ENCODE results near the gene ASXL1.

DNA sequence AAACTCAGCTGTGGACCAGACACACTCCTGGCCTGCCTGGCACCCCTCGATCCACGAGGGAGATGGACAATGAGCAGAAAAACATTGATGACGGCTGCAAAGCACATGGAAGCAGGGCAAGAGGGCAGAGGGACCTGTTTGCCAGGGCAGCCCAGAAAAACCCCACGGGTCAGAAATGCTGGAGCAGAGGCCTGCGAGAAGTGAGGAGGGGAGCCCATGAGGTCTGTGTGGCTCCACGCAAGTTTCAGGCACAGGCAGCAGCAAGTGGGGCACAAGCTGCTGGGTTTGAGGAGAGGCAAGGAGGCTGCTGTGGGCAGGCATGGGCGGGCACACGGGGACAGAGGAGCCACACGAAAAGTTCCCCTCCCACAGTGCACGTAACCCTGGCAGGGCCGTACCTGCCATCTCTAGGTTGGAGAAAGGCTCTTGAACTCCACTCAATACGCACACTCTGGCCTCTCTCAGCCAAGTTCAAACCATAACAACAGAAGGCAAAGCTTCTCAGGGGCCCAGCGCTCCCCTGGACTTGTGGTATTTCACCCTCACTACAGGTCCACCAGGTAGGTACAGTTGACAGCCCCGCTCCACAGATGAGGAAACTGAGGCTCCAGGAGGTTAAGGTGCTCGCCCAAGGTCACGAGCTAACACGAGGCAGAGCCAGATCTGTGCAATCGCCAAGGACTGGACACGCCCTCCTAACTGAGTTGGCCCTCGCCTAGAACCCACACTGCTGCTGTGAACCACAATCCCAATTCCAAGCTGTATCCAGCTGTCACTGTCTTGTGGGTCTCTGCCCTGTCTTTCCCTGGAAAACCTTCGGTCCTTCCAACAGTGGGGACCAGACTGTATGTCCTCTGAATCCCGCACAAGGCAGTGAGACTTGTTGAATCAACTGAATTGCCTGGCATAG lies 118.8 kb downstream of the ASXL1 start:
- TF ChIP-seq CTCF (IDR thresholded peaks at IDR 0.05), result no peak
- TF ChIP-seq POLR2A (IDR thresholded peaks at IDR 0.05), result no peak
- TF ChIP-seq POLR2AphosphoS5 (IDR thresholded peaks at IDR 0.05; ENCODE audit: insufficient read depth in 1 of 2, low read depth in 1 of 2), result no peak
